ENCODE measurements around the gene OR8J1.
"Not testable (repeated sequence)": the region's sequence is repeated elsewhere in the genome, so short reads cannot be mapped to it uniquely, and the experiment has no call there.

OR8J1 gene

DNA sequence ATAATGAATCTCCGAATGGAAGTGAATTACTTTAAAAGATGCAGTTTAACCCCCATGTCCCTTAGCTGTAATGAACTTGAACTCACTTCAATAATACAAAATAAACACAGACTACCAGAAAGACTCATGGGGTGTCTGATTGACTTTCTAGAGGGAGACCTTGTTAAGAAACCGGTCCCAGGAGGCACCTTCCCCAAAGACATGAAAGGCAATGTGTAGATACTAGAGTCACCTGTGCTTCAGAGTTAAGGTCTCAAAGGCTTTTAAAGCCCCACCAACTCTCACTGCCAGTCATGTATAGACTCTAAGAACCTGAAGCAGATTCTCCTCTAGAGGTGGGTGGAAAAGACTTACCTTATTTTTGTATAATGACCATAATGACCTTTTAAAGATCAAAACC, at the start of gene OR8J1:
TSS of gene OR8J1 (plus strand) at position 301 of the 400 bp plus-strand sequence. CDS start 5,956 bp downstream, outside the sequence.
- no peak for DNase-seq

DNA sequence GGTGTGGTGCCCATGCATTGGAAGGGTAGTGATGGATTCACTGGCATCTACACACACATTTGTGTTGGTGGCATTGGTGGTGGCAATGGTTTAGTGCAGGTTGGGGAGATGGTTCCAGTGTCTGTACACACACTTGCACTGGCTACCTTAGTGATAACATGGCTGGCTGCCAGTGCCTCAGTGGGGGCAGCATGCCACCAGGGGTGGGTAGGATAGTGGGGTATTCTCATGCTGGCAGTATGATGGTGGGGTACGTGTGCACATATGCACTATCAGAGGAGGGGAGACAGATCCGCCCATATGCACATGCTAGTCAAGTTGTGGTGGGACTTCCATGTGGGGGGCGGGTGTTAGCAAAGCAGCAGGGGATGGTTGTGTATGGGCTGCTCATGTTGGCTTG, 46.3 kb upstream of the OR8J1 start:
- no peak for DNase-seq

DNA sequence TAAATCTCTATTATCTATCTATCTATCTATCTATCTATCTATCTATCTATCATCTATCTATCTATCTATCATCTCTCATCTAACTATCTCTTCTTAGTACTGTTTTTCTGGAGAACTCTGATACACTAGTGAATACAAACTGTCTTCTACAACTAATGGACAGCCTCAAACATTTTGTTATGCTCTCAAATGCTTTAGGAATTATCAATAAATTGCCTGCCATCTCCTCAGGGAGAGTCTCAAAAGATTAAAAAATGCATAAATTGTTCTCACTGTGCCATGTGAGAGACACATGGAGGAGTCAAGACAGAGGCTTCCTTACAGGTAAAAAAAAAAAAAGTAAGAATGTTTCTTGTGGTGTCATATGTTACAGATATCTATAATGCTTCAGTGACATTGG, 39.2 kb upstream of the OR8J1 start, which contains the start of gene OR8K3:
TSS of gene OR8K3 (plus strand) at position 301 of the 400 bp plus-strand sequence. CDS start 3,163 bp downstream, outside the sequence.
- no peak for DNase-seq

DNA sequence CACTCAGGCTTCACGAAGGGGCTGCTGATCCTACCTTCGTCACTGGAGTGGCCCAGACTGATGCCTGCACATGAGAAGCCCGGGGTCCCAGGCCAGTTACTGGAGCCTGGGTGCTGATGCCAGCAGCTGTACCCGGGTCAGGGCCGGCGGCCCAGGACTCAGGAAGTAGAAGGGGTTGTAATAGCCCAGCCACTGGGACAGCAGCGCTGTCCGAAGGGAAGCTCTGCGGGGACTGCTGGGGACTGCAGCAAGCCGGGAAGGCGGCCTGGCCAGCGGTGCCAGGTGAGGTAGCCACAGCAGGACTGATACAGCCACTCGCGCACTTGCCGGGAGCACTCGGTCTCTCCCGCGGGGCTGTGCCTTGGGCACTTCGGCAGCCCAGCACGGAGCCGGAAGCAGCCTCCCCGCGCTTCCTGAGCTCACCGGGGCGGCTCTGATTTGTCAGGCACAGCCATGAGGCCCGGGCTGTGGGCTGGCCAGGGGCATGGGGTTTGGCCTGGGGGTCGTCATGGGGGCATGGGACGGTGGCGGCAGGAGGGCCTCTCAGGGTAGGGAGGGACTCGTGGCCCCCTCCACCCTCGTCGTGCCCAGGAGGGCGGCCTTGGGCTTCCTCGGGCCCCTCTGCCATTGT, 22.1 kb upstream of the OR8J1 start:
- DNase-seq = no peak

DNA sequence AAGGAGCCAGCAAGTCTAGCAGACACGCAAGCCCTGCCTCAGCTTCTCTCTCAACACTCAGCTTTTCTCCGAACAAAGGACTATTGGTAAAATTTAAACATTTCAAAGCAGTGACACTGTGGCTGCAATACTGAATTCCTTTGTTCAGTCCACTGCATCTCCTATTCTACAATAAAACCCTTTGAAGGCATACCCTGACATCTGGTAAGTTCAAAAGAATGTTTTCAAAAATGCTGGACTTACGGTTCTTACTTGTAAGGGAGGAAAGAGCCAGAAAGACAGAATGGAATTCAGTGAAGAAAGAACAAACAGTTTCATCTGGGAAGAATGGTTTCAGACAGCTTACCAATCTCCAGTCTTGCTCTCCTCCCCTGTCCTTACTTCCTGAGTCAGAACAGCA, 20.9 kb upstream of the OR8J1 start:
- DNase-seq = no peak

- DNase-seq = no peak
These were observed 13.8 kb upstream of the OR8J1 start for GRCh38 chr11:56340289-56340688.

DNA sequence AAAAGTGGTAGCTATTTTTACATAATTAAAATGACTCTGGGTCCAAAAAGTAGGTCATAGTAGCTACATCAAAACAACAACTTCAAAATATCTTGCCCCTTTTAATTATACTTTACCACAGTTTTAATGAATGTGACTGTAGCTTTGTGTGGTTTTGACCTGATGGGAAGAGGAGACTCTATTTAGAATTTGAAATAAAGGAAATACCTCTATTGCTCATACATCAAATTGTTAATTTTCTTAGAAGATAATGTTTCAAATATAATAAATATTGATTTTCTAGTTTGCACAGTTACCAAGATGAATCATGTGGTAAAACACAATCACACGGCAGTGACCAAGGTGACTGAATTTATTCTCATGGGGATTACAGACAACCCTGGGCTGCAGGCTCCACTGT, 8.4 kb upstream of the OR8J1 start, which contains the start of gene OR8K1:
TSS of gene OR8K1 (plus strand) at position 301 of the 400 bp plus-strand sequence. CDS start at position 301, 0 bp downstream.
- DNase-seq = no peak

DNA sequence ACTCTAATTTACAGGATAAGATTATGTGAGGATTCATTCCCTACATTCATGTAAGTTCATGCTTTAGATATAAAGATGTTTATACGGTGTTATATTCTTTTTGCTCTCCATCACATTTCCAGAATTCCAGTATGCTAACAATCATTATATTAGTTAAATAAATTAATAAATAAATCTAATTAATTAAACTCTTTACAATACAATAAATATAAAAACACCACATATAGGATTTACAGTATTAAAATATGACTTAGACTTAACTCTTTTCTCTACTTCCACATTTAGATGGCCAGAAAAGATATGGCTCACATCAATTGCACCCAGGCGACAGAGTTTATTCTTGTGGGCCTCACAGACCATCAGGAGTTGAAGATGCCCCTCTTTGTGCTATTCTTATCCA, 21.2 kb downstream of the OR8J1 start, which contains the start of gene OR8U1:
TSS of gene OR8U1 (plus strand) at position 301 of the 400 bp plus-strand sequence. CDS start at position 301, 0 bp downstream.
- no peak for DNase-seq

- DNase-seq = no peak
These were observed 26.0 kb downstream of the OR8J1 start for GRCh38 chr11:56380120-56380519.

- no peak for DNase-seq
These were observed 40.3 kb downstream of the OR8J1 start for GRCh38 chr11:56394381-56394780.

- no peak for DNase-seq
These were observed 42.0 kb downstream of the OR8J1 start for GRCh38 chr11:56396047-56396446.

- DNase-seq = not testable (repeated sequence)
These were observed 47.9 kb downstream of the OR8J1 start for GRCh38 chr11:56401858-56402461.

DNA sequence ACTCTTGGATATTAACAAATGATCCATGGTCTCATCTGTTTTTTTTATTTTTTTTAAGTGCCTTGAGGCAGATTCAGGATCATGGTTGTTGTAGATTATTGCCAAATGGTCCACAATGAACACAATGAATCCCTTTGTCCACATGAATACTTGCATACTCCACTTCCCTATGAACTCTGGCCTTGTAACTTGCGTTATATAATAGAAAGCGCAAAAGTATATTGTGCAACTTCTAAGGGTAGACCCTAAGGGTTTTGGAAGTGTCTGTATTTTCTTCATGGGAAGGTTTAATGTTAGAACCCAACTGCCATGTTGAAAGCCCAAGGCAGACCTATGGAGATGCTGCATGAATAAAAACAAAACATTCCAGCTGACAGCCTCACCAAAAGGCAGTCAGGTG, 50.3 kb downstream of the OR8J1 start:
- no peak for DNase-seq

DNA sequence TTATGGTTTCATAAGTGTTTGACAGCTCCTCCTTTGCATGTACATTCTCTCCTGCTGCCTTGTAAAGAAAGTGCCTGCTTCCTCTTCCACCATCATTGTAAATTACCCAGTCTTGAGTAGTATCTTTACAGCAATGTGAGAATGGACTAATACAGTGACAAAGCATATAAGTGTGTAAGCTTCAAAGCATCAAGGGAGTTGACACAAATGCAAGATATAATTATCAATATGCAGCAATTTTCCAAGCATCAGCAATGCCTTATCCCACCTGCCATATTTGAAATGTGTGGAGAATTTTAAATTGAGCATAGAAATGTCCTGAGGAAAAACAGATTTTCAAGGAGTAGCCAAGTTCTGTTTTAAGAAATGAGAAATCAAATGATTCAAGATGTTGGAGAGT, 56.7 kb downstream of the OR8J1 start:
- DNase-seq = no peak

Measured in hematopoietic multipotent progenitor cell treated with erythropoietin and hydrocortisone succinate and interleukin-3 and kit ligand, for 6 days (in vitro differentiated cells).